ENCODE data around the gene CDH1.

CDH1 gene

DNA sequence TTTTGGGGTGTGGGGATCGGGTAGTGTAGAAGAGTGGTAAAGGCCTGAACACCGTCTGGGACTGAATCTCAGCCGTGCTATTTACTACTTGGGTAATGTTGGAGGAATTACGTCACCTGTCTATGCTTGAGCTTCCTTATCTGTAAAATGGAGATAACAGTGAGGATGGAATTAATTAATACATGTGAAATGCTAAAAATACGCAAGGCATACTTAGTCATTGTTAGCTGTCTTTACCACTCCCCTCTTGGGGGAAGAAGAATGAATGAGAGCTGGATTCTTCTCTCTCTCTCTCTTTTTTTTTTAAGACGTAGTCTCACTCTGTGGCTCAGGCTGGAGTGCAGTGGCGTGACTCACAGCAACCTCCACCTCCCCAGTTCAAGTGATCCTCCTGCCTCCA lies 65.1 kb downstream of the CDH1 start:
- ChIA-PET CTCF (interaction anchor here (0.6 to 0.8 kb wide), 2 partner anchors 273 to 475 kb away, joined by 3 read pairs; no protein-coding TSS in a partner anchor), POLR2A (ENCODE audit: low non-redundant PET) (no interaction called here)
- peak; percentile 6 for DNase-seq (ENCODE audit: low spot score)

DNA sequence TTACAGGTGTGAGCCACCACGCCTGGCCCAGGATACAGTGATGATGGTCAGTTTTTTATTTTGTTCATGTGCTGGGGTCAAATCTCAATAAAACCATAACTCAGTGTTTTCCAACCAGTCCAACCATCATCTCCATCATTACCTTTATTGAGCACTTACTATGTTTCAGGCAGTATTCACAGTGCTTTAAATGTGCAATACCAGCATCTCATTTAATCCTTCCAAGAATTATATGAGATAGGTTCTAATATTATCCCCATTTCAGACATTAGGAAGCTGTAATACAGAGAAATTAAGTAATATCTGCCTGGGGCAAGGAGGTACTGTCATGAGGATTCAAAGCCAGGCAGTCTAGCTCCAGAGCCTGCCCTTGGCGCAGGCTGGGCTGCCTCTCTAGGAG lies 69.3 kb downstream of the CDH1 start:
- no peak for DNase-seq (ENCODE audit: low spot score)
- CTCF ChIA-PET, result interaction anchor here (0.6 kb wide), 2 partner anchors 284 to 560 kb away, joined by 3 to 6 read pairs; no protein-coding TSS in a partner anchor
- POLR2A ChIA-PET (ENCODE audit: low non-redundant PET), result no interaction called here
- TF ChIP-seq, protein P1, sequence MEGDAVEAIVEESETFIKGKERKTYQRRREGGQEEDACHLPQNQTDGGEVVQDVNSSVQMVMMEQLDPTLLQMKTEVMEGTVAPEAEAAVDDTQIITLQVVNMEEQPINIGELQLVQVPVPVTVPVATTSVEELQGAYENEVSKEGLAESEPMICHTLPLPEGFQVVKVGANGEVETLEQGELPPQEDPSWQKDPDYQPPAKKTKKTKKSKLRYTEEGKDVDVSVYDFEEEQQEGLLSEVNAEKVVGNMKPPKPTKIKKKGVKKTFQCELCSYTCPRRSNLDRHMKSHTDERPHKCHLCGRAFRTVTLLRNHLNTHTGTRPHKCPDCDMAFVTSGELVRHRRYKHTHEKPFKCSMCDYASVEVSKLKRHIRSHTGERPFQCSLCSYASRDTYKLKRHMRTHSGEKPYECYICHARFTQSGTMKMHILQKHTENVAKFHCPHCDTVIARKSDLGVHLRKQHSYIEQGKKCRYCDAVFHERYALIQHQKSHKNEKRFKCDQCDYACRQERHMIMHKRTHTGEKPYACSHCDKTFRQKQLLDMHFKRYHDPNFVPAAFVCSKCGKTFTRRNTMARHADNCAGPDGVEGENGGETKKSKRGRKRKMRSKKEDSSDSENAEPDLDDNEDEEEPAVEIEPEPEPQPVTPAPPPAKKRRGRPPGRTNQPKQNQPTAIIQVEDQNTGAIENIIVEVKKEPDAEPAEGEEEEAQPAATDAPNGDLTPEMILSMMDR (conservative IDR thresholded peaks at IDR 0.05; ENCODE audit: low read depth), result no peak
- no peak overlapping the region for H3K27ac ChIP-seq

More for the DNA sequence above, 65.1 kb downstream of the CDH1 start:
- TF ChIP-seq, protein P1 (conservative IDR thresholded peaks at IDR 0.05; ENCODE audit: low read depth), result no peak
- no peak overlapping the region for H3K27ac ChIP-seq

DNA sequence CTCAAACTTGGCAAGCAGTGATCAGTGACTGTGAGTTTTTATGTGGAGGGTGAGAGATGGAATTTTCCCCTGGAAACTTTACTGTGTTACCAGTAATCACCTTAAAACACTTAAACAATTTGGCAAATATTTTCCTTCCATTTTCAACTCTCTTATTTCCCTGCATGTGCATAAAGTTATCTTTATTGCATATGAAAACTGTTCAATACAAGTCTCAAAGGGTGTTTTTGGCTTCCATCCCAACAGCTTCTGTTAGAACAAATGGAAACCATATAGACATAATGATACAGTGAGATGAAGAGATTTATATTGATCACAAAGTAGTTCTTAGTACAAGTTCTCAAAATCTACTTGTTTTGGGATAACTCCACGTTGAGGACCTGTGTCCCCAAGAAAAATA lies 69.9 kb downstream of the CDH1 start:
- TF ChIP-seq, protein P1 (conservative IDR thresholded peaks at IDR 0.05; ENCODE audit: low read depth), result no peak
- no peak for DNase-seq (ENCODE audit: low spot score)
- POLR2A ChIA-PET (ENCODE audit: low non-redundant PET), result no interaction called here
- H3K27ac ChIP-seq, result no peak overlapping the region
- CTCF ChIA-PET, result interaction anchor here (0.6 to 0.7 kb wide), 2 partner anchors 218 to 284 kb away, joined by 3 read pairs; no protein-coding TSS in a partner anchor

DNA sequence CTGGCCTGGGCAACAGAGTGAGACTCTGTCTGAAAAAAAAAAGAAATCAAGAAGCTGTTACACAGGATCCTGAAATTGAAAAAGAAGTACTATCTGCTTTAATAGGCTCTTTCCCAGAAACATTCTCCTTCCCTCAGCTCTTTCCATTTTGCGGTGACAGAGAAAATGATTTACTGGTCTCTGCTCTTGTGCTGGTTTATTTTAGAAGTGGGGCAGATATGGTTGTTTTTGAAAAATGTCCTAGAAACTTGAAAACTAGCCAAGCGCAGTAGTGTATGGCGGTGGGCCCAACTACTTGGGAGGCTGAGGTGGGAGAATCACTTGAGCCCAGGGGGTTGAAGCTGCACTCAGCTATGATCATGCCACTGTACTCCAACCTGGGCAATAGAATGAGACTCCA lies 77.4 kb downstream of the CDH1 start:
- H3K27ac ChIP-seq, result no peak overlapping the region
- CTCF ChIA-PET, result interaction anchor here (0.9 kb wide), 1 partner anchor 111 kb away, joined by 3 read pairs; no protein-coding TSS in a partner anchor
- POLR2A ChIA-PET (ENCODE audit: low non-redundant PET), result no interaction called here
- TF ChIP-seq, protein P1 (conservative IDR thresholded peaks at IDR 0.05; ENCODE audit: low read depth), result no peak
- DNase-seq (ENCODE audit: low spot score), result no peak

DNA sequence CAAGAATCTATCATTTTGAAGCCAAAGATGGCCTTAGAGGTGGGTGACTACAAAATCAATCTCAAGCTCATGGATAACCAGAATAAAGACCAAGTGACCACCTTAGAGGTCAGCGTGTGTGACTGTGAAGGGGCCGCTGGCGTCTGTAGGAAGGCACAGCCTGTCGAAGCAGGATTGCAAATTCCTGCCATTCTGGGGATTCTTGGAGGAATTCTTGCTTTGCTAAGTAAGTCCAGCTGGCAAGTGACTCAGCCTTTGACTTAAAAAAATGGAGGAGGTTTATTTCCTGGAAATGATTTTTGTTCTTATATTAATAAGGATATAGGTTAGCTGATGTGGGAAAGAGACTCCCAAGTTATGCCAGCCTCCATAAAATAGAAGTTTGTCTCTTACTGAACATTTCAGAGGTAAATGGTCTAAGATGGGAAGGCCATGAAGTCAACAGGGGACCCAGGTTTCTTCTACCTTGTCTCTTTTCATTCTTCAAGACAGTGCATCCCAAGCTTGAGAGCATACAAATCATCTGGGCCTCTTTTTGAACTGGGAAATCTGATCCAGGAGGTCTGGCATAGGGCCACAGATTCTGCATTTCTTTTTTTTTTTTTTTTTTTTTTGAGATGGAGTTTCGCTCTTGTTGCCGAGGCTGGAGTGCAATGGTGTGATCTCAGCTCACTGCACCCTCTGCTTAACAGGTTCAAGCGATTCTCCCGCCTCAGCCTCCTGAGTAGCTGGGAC lies 86.5 kb downstream of the CDH1 start:
- DNase-seq (ENCODE audit: low spot score), result peak; percentile 40
- H3K27ac ChIP-seq, result peak overlapping the region; percentile 60
- POLR2A ChIA-PET (ENCODE audit: low non-redundant PET), result no interaction called here
- TF ChIP-seq, protein P1 (conservative IDR thresholded peaks at IDR 0.05; ENCODE audit: low read depth), result no peak
- CTCF ChIA-PET, result interaction anchor here (0.7 to 1.3 kb wide), 3 partner anchors 24 to 300 kb away, joined by 3 to 4 read pairs (median 3); no protein-coding TSS in a partner anchor

DNA sequence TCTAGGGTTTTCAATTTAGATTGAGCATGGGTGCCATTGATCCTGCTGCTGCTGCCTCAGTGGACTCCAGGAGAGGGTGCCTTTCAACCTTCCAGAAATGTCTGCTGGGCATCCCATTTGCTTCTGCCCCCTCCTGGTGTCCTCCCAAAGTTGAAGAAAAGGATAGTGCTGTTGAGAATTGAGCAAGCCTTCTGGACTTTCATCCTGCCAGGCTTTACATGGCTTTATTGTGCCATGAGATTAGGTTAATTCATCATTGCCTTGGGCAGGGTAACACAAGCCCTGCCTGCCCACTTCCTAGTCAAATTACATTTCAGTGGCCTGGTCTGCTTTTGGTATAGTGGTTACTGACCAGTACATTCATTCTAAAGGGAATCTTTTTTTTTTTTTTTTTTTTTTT lies 88.3 kb downstream of the CDH1 start:
- DNase-seq (ENCODE audit: low spot score), result no peak
- ChIA-PET POLR2A (ENCODE audit: low non-redundant PET) (no interaction called here), CTCF (interaction anchor here (0.6 kb wide), 1 partner anchor 302 kb away, joined by 3 read pairs; no protein-coding TSS in a partner anchor)
- H3K27ac ChIP-seq, result no peak overlapping the region
- TF ChIP-seq, protein P1 (conservative IDR thresholded peaks at IDR 0.05; ENCODE audit: low read depth), result no peak
